Measurements from ENCODE around the gene SHROOM3.

The SHROOM3 gene

GRCh38 chr4:76732246-76732645 is 297.2 kb downstream of the SHROOM3 start:
- no peak for DNase-seq

GRCh38 chr4:76733068-76733771 is 298.2 kb downstream of the SHROOM3 start:
- DNase-seq: peak; percentile 53

GRCh38 chr4:76736414-76736813 is 301.4 kb downstream of the SHROOM3 start:
- DNase-seq: no peak

GRCh38 chr4:76737180-76737579 is 302.2 kb downstream of the SHROOM3 start:
- DNase-seq: no peak

- no peak for DNase-seq
These were observed 302.7 kb downstream of the SHROOM3 start for GRCh38 chr4:76737771-76738085.

GRCh38 chr4:76738086-76738931 is 303.3 kb downstream of the SHROOM3 start:
- DNase-seq: no peak

- no peak for DNase-seq
These were observed 305.2 kb downstream of the SHROOM3 start for GRCh38 chr4:76740192-76740591.

GRCh38 chr4:76740866-76741662 is 306.0 kb downstream of the SHROOM3 start:
- no peak for DNase-seq

- no peak for DNase-seq
These were observed 306.6 kb downstream of the SHROOM3 start for GRCh38 chr4:76741663-76742020.

- no peak for DNase-seq
These were observed 309.4 kb downstream of the SHROOM3 start for GRCh38 chr4:76744241-76744921.

- DNase-seq: no peak
These were observed 310.2 kb downstream of the SHROOM3 start for GRCh38 chr4:76745240-76745639.

GRCh38 chr4:76747563-76747962 is 312.5 kb downstream of the SHROOM3 start:
- DNase-seq: no peak

- DNase-seq: no peak
These were observed 313.6 kb downstream of the SHROOM3 start for GRCh38 chr4:76748649-76749048.

- DNase-seq: no peak
These were observed 314.3 kb downstream of the SHROOM3 start for GRCh38 chr4:76749355-76749754.

GRCh38 chr4:76750716-76751115 is 315.7 kb downstream of the SHROOM3 start:
- DNase-seq: no peak

- no peak for DNase-seq
These were observed 316.7 kb downstream of the SHROOM3 start for GRCh38 chr4:76751612-76752343.

GRCh38 chr4:76752861-76753501 is 318.0 kb downstream of the SHROOM3 start:
- DNase-seq: no peak

- no peak for DNase-seq
These were observed 318.8 kb downstream of the SHROOM3 start for GRCh38 chr4:76753814-76754213.

GRCh38 chr4:76754439-76754838 is 319.4 kb downstream of the SHROOM3 start:
- no peak for DNase-seq

GRCh38 chr4:76755756-76756155 is 320.7 kb downstream of the SHROOM3 start:
- no peak for DNase-seq

GRCh38 chr4:76756416-76756815 is 321.4 kb downstream of the SHROOM3 start:
- no peak for DNase-seq

- DNase-seq: no peak
These were observed 322.4 kb downstream of the SHROOM3 start for GRCh38 chr4:76757418-76757939.
